Calu3 (cell line): Measurements from ENCODE around the gene CPE. TPM values are rescaled to one million over a fixed set of nuclear protein-coding genes. Genes with fewer than 3 reads are reported as not detected.

Experiments used
- BruUV-seq: library from RNA; stranded (reverse); fragments of 400-500 nt; replicated peaks from 2 replicates; lab custom pipeline; 2021; lab: Mats Ljungman, UMichigan
- CTCF ChIA-PET: fragments of 300-600 bp; sonication (Branson Sonifier 250); formaldehyde crosslinking; loops from one replicate; lab custom pipeline; 2022; ENCODE audit warnings: antibody characterized with exemption; lab: Charles Lee
- DNase-seq: peaks from one replicate; pipeline ENCODE4 v3.0.0; 2022
- H3K27ac Mint-ChIP-seq: one replicate; pipeline ENCODE4 v1.8.0; 2022; ENCODE audit warnings: mixed read lengths; ENCODE audit not compliant: unreplicated experiment
- H3K27me3 Mint-ChIP-seq: one replicate; pipeline ENCODE4 v1.8.0; 2022; ENCODE audit warnings: mixed read lengths; ENCODE audit not compliant: unreplicated experiment
- H3K36me3 Mint-ChIP-seq: one replicate; pipeline ENCODE4 v1.8.0; 2022; ENCODE audit warnings: mild to moderate bottlenecking, moderate library complexity, mixed read lengths; ENCODE audit not compliant: insufficient read depth, unreplicated experiment
- H3K4me1 Mint-ChIP-seq: one replicate; pipeline ENCODE4 v1.8.0; 2022; ENCODE audit warnings: mild to moderate bottlenecking, low read depth, mixed read lengths; ENCODE audit not compliant: unreplicated experiment
- H3K4me3 Mint-ChIP-seq: one replicate; pipeline ENCODE4 v1.8.0; 2022; ENCODE audit warnings: mild to moderate bottlenecking, low read depth, moderate library complexity, mixed read lengths; ENCODE audit not compliant: unreplicated experiment
- H3K9me3 Mint-ChIP-seq: one replicate; pipeline ENCODE4 v1.8.0; 2022; ENCODE audit warnings: low read depth, mixed read lengths; ENCODE audit not compliant: unreplicated experiment
- intact Hi-C: fragments of 100-400 bp; cut with micrococcal nuclease; formaldehyde crosslinking; loops from one replicate; pipeline ENCODE4 v1.10.0; 2022; ENCODE audit not compliant: unreplicated experiment
- total RNA-seq: library from RNA; stranded (reverse); gene quantifications from 2 replicates; pipeline ENCODE4 v1.2.3, GENCODE V29; 2022
- TF ChIP-seq, protein P1 (sequence below): fragments of 200-600 bp; IDR thresholded peaks from one replicate; pipeline ENCODE4 v1.8.0; 2022; ENCODE audit warnings: antibody characterized with exemption; ENCODE audit not compliant: unreplicated experiment

The CPE gene
- total RNA-seq, 1 experiment from 2014 or later, result 4.7 TPM

- H3K4me3 Mint-ChIP-seq, result no peak overlapping the region
- no peaks in the 10 kb centered on the region for H3K27me3 Mint-ChIP-seq
- intact Hi-C loops, result no loop called here
- peaks cover 3% of the 10 kb centered on the region for H3K9me3 Mint-ChIP-seq
- no TSS peak for BruUV-seq
- no peak for DNase-seq
- no peaks in the 10 kb centered on the region for H3K36me3 Mint-ChIP-seq
- CTCF ChIA-PET, result no interaction called here
- H3K4me1 Mint-ChIP-seq, result peaks cover 24% of the 10 kb centered on the region
- TF ChIP-seq, protein P1, sequence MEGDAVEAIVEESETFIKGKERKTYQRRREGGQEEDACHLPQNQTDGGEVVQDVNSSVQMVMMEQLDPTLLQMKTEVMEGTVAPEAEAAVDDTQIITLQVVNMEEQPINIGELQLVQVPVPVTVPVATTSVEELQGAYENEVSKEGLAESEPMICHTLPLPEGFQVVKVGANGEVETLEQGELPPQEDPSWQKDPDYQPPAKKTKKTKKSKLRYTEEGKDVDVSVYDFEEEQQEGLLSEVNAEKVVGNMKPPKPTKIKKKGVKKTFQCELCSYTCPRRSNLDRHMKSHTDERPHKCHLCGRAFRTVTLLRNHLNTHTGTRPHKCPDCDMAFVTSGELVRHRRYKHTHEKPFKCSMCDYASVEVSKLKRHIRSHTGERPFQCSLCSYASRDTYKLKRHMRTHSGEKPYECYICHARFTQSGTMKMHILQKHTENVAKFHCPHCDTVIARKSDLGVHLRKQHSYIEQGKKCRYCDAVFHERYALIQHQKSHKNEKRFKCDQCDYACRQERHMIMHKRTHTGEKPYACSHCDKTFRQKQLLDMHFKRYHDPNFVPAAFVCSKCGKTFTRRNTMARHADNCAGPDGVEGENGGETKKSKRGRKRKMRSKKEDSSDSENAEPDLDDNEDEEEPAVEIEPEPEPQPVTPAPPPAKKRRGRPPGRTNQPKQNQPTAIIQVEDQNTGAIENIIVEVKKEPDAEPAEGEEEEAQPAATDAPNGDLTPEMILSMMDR, result no peak
- H3K27ac Mint-ChIP-seq, result no peak overlapping the region
These were observed 17.7 kb upstream of the CPE start for GRCh38 chr4:165360985-165361670.

- Mint-ChIP-seq H3K4me1 (peaks cover 24% of the 10 kb centered on the region), H3K36me3 (no peaks in the 10 kb centered on the region), H3K27me3 (no peaks in the 10 kb centered on the region), H3K27ac (no peak overlapping the region), H3K9me3 (peaks cover 3% of the 10 kb centered on the region), H3K4me3 (no peak overlapping the region)
- no TSS peak for BruUV-seq
- TF ChIP-seq, protein P1, result no peak
- CTCF ChIA-PET, result no interaction called here
- no peak for DNase-seq
- intact Hi-C loops, result no loop called here
These were observed 17.0 kb upstream of the CPE start for GRCh38 chr4:165361810-165362209.

GRCh38 chr4:165364452-165365080, 14.2 kb upstream of the CPE start:
- BruUV-seq, result no TSS peak
- CTCF ChIA-PET, result no interaction called here

GRCh38 chr4:165367040-165367439, 11.8 kb upstream of the CPE start:
- no peaks in the 10 kb centered on the region for H3K9me3 Mint-ChIP-seq
- no peak for DNase-seq
- CTCF ChIA-PET, result no interaction called here
- no TSS peak for BruUV-seq
- H3K27ac Mint-ChIP-seq, result no peak overlapping the region
- no peaks in the 10 kb centered on the region for H3K36me3 Mint-ChIP-seq
- no peak overlapping the region for H3K4me3 Mint-ChIP-seq
- intact Hi-C loops, result no loop called here
- no peaks in the 10 kb centered on the region for H3K4me1 Mint-ChIP-seq
- H3K27me3 Mint-ChIP-seq, result no peaks in the 10 kb centered on the region
- TF ChIP-seq, protein P1, result no peak

More at GRCh38 chr4:165364452-165365080, 14.2 kb upstream of the CPE start:
- H3K27me3 Mint-ChIP-seq, result no peaks in the 10 kb centered on the region
- H3K36me3 Mint-ChIP-seq, result no peaks in the 10 kb centered on the region
- H3K4me3 Mint-ChIP-seq, result no peak overlapping the region
- TF ChIP-seq, protein P1, result no peak
- no peaks in the 10 kb centered on the region for H3K9me3 Mint-ChIP-seq
- peaks cover 8% of the 10 kb centered on the region for H3K4me1 Mint-ChIP-seq
- no peak for DNase-seq
- intact Hi-C loops, result no loop called here
- no peak overlapping the region for H3K27ac Mint-ChIP-seq
